T-helper 2 cell (primary cell): ENCODE data around the gene AFF3.
"Not testable (repeated sequence)": the region's sequence is repeated elsewhere in the genome, so short reads cannot be mapped to it uniquely, and the experiment has no call there.

Experiments
- DNase-seq, 5 experiments: peaks; one replicate each; pipeline versions ENCODE4 v3.0.0 to v3.0.0-alpha.2; 2012 to 2022

Gene AFF3

GRCh38 chr2:100106460-100106859, 35.9 kb downstream of the AFF3 start:
- no peak for DNase-seq

- no peak for DNase-seq
Observed at GRCh38 chr2:100105678-100106054, 36.7 kb downstream of the AFF3 start.

DNA sequence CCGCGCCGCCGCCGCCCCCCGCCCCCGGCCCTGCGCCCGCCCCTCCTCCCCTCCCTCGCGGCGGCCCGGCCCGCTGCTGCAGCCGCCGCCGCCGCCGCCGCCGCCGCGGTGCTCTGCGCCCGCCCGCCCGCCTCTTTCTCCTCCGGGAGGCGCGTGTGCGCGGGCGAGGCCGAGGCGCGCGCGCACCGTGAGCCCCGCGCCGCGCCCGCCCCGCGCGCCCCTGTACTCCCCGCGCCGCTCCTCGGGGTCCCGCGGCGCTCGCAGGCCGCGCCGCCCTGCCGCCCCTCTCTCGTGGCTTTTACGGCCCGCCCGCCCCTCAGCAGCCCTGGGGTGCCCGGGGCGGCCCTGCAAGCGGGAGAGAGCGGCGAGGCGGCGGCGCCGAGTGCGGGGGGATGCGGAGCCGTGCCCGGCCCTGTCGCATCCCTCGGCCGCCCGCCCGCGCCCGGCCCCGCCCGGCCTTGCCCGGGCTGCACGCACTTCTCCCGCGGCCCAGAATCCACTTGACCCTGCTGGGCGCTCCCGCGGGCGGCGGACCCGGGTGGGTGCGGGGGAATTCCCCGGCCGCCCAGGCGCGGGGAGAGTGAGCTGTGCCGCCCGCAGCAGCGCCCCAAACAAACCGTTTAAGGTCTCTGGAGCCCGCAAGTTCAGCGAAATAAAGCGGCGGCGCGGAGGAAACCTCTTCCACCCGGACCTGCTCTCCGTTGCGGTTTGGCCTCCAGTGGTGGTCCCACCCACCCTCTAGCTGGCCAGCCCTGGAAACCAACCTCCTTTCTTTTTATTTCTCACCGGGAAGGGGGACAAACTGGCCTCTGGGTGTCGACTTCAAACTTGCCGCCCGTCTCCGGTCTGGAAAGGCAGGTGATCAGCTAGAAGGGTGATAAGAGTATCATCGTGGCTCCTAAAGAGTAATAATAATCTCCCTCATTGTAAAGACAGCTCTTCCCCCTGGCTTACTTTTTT, 37.4 kb downstream of the AFF3 start:
- peak in 2 of 5 experiments; percentile 13 to 29 for DNase-seq

- DNase-seq, result not testable (repeated sequence)
Observed at GRCh38 chr2:100104265-100104664, 38.1 kb downstream of the AFF3 start.

GRCh38 chr2:100103527-100104252, 38.7 kb downstream of the AFF3 start:
- not testable (repeated sequence) for DNase-seq

GRCh38 chr2:100102466-100103180, 39.8 kb downstream of the AFF3 start:
- not testable (repeated sequence) for DNase-seq

DNA sequence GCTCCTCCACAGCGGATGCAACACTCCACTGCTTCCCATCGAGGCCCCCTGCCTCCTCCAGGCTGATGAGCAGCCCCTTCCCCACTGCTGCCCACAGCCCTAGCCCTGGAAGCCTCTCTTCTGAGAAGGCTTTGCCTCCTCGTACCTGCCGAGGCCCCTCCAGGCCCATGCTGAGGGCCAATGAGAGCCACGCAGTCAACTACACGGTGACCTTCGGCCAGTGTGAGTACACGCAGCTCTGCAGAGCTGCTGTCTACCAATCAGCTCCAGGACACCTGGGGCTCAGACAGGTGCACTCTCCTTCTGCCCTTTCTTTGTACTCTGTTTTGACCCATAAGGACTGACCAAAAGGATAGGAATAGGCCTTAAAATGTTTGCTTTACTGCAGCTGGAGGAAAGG, 43.5 kb downstream of the AFF3 start:
- DNase-seq, result not testable (repeated sequence)

- not testable (repeated sequence) for DNase-seq
Observed at GRCh38 chr2:100097611-100098294, 44.6 kb downstream of the AFF3 start.

- DNase-seq, result not testable (repeated sequence)
Observed at GRCh38 chr2:100095845-100096244, 46.5 kb downstream of the AFF3 start.

- not testable (repeated sequence) for DNase-seq
Observed at GRCh38 chr2:100091807-100092206, 50.6 kb downstream of the AFF3 start.

DNA sequence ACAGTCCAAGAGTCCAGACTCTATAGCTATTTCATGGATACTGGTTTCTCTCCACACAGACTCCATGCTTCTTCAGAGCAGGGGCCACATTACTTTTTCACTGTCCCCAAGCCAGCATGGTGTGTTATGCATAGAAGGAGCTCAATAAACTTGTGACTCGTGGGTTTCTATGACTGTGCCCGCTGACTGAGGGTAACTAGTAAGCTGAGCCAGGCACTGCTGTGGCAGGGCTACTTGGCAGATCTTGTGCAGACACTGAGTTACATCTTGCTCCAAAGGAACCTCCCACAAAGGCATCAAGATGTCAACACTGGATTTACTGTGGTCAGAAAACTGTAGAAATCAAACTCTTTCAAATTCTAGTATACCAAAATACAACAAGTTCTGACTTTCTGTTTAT, 56.6 kb downstream of the AFF3 start:
- not testable (repeated sequence) for DNase-seq

GRCh38 chr2:100083421-100084216, 58.8 kb downstream of the AFF3 start:
- not testable (repeated sequence) for DNase-seq

GRCh38 chr2:100082302-100082978, 60.0 kb downstream of the AFF3 start:
- DNase-seq, result not testable (repeated sequence)

DNA sequence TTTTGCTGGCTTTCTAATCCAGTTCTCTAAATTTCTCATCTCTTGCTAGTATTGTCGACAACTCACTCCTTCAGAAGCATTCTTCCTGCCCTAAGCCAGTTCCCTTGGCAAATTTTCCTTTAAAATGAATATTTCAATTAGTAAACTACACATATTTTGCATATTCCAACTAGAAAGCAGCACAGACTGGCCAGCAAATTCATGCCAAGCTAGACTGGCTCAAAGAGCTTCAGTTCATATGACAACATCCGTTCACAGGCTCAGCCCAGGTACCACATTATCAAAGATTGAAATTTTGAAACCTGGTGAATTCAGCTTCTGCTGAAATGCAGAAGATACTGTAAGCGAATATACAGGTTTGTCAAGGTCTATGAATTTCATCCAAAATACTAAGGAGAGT, 64.5 kb downstream of the AFF3 start:
- DNase-seq, result no peak

- DNase-seq, result no peak
Observed at GRCh38 chr2:100077456-100077855, 64.9 kb downstream of the AFF3 start.

DNA sequence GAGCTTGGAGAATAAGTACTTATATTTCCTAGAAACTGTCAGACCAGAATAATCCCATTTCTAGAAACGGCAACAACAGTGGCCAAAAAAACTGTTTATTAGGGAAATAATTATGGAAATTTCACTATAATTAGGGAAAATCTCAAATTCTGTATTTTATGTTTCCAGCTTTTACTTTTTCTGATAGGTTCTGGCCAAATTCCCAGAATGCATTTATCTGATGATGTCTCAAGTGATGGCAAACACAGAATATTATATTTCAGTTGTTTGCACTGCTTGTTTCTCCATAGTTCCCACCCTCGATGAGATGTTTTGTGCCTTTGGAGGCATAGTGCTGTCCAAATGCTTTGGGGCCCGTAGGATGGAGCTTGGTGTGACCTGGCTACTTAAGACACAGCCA, 66.9 kb downstream of the AFF3 start:
- DNase-seq, result no peak

- DNase-seq, result no peak
Observed at GRCh38 chr2:100073110-100073509, 69.3 kb downstream of the AFF3 start.

DNA sequence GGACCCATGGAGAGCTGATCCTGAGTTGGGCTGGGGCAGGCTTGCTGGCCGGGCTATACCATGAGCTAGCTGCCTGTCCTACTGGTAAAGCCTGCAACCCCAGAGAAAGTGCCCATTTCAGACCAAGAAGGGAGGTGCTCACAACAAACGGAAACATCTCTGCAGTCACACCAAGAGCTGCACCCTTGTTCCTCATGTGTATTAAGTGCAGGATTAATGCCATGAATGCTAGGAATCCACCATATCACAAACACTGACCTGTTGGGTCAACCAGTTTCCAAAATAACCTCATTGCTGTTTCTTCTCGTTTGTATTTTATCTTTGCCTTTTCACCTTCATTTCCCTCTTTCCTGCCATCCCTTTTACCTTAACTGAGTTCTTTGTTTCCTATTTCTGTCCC, 69.9 kb downstream of the AFF3 start:
- DNase-seq, result no peak

GRCh38 chr2:100071335-100072043, 70.9 kb downstream of the AFF3 start:
- peak in 1 of 5 experiments; percentile 28 for DNase-seq

- no peak for DNase-seq
Observed at GRCh38 chr2:100070078-100070477, 72.3 kb downstream of the AFF3 start.
